NOMO-1 treated with dmso at 0.1 percent for 144 hours (cell line): ENCODE measurements around the gene ST8SIA1.
"Not testable (repeated sequence)": the region's sequence is repeated elsewhere in the genome, so short reads cannot be mapped to it uniquely, and the experiment has no call there.

ENCODE experiments used
- DNase-seq: peaks from one replicate; lab custom pipeline; 2025; ENCODE audit not compliant: unreplicated experiment; lab: John Stamatoyannopoulos, UW

ST8SIA1 gene, protein sequence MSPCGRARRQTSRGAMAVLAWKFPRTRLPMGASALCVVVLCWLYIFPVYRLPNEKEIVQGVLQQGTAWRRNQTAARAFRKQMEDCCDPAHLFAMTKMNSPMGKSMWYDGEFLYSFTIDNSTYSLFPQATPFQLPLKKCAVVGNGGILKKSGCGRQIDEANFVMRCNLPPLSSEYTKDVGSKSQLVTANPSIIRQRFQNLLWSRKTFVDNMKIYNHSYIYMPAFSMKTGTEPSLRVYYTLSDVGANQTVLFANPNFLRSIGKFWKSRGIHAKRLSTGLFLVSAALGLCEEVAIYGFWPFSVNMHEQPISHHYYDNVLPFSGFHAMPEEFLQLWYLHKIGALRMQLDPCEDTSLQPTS

DNA sequence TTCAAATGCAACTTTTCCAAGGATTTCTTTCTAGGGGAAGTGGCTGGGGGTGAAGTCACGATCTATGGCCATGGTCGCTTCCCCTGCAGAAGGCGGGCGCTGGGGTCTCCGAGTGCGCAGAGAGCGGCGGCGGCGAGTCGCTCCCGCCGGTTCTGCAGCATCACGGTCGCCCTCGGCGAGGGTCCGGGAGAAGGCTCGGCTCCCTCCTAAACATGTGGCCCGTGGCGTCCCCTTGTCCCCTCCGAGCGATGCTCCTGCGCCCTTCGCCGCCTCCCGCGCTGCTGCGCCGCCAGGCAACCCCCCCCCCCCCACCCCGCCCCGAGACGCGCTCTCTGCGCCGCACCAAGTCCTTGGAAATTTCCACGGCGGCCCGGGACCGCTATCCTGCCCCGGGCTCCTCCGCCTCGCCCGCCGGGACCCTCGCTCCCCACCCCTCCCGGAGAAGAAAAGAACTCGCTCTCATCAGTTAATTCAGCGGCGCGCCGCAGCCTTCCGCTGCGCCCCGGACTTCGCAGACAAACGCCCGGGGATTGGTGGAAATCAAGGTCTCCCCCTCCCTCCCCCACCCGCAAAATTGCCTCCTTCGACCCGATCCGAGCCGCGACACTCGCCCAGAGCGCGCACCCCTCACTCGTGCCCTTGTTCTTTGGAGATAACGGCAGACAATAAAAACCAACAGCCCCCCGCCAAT is at the start of gene ST8SIA1:
Gene ST8SIA1 (minus strand): TSS at position 298 of the 691 bp plus-strand sequence. CDS start 475 bp downstream, outside the sequence.
- no peak for DNase-seq

- DNase-seq = no peak
Observed at GRCh38 chr12:22380031-22380430, 45.5 kb upstream of the ST8SIA1 start.

DNA sequence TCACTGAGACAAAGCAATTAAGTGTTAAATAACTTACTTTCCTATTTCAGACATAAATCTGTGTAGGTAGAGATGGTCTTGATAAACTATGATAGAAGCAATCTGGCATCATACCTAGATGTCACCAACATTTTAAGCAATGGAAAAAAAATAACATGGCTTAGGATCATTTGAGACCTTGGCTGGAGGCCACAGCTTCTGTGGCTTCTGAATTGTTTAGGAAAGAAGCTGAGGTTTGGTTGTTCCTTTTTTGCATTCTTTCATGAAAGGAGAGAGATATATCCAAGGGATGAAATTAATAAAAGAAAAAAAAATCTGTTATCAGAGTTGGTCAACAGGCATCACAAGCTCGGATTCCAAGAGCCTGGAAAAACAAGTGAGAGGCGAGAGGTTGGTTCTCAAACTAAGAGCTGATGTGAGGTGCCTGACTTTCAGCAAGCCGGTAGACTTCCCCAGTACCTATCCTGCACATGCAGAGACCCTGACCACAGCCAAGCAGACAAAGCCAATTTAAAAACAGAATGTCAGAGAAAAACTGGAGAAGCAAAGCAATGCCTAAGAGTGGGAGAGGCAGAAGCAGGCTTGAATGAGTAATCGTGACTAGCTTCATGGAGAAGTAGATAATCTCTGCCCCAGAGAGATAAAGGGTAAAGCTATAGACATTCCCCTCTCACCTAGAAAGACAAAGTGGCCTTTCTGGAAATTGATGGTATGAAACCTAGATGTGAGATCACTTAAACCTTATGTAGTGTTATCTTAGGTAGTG is 43.4 kb upstream of the ST8SIA1 start:
- DNase-seq = no peak

DNA sequence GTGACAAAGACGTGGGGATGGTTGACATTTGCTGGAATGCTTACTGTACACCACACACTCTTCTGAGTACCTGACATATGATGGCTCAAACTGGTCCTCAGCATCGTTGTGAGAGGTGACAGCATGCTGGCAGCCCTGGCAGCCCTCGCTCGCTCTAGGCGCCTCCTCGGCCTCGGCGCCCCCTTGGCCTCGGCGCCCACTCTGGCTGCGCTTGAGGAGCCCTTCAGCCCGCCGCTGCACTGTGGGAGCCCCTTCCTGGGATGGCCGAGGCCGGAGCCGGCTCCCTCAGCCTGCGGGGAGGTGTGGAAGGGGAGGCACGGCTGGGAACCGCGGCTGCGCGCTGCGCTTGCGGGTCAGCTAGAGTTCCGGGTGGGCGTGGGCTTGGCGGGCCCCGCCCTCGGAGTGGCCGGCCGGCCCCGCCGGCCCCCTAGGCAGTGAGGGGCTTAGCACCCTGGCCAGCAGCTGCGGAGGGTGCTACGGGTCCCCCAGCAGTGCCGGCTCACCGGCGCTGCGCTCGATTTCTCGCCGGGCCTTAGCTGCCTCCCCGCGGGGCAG is 42.2 kb upstream of the ST8SIA1 start:
- DNase-seq = not testable (repeated sequence)

GRCh38 chr12:22374508-22374907 is 40.0 kb upstream of the ST8SIA1 start:
- peak; percentile 56 for DNase-seq

- DNase-seq = no peak
Observed at GRCh38 chr12:22372277-22372837, 37.9 kb upstream of the ST8SIA1 start.

DNA sequence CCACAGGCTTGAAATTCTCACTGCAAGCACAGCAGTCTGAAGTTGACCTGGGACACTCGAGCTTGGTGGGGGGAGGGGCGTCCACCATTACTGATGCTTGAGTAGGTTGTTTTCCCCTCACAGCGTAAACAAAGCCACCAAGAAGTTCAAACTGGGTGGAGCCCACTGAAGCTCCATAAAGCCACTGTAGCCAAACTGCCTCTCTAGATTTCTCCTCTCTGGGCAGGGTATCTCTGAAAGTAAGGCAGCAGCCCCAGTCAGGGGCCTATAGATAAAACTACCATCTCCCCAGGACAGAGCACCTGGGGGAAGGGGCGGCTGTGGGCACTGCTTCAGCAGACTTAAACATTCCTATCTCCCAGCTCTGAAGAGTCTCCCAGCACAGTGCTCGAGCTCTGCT is 31.7 kb upstream of the ST8SIA1 start:
- no peak for DNase-seq

DNA sequence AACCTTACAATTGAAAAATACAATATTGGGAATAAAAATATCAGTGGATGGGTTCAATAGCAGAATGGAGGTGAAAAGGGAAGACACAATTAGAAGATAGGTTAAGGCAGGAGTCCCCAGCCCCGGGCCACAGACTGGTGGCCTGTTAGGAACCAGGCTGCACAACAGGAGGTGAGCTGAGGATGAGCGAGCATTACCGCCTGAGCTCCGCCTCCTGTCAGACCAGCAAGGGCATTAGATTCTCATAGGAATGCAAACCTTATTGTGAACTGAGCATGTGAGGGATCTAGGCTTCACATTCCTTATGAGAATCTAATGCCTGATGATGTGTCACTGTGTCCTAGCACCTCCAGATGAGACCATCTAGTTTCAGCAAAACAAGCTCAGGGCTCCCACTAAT is 27.3 kb upstream of the ST8SIA1 start:
- no peak for DNase-seq

- DNase-seq = peak; percentile 41
Observed at GRCh38 chr12:22360774-22361173, 26.3 kb upstream of the ST8SIA1 start.

DNA sequence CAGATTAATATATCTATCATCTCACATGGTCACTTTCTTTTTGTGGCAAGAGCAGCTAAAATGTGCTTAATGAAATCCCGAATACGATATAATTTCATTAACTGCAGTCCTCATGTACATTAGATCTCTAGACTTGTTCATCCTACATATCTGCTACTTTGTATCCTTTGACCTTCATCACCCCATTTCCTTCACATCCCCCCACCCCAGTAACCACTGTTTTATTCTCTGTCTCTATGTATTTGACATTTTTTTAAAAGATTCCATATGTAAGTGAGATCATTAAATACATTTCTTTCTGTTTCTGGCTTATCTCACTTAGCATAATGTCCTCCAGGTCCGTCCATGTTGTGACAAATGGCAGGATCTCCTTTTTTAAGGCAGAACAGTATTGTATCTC is 23.0 kb upstream of the ST8SIA1 start:
- no peak for DNase-seq

GRCh38 chr12:22356231-22356630 is 21.7 kb upstream of the ST8SIA1 start:
- no peak for DNase-seq

- no peak for DNase-seq
Observed at GRCh38 chr12:22355011-22355580, 20.6 kb upstream of the ST8SIA1 start.

GRCh38 chr12:22353615-22354325 is 19.3 kb upstream of the ST8SIA1 start:
- no peak for DNase-seq

- no peak for DNase-seq
Observed at GRCh38 chr12:22350886-22351285, 16.4 kb upstream of the ST8SIA1 start.

GRCh38 chr12:22348208-22348607 is 13.7 kb upstream of the ST8SIA1 start:
- DNase-seq = no peak

- peak; percentile 82 for DNase-seq
Observed at GRCh38 chr12:22340143-22340542, 5.6 kb upstream of the ST8SIA1 start.

DNA sequence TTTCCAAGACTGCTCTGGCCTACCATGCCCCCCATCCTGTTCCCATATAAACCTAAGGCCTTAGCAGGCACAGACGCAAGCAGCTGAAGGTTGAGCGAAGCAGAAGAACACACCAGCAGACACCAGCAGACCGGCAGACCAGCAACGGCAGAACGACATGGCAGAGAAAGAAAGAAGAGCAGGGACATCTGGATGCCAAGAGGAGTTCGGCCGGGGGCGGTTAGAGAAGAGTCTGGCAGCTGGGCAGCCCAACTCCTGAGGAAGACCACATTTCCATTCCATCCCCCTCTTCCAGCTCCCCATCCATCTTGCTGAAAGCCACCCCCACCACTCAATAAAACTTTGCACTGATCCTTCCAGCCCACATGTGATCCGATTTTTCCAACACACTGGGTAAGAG is 5.2 kb upstream of the ST8SIA1 start:
- no peak for DNase-seq

DNA sequence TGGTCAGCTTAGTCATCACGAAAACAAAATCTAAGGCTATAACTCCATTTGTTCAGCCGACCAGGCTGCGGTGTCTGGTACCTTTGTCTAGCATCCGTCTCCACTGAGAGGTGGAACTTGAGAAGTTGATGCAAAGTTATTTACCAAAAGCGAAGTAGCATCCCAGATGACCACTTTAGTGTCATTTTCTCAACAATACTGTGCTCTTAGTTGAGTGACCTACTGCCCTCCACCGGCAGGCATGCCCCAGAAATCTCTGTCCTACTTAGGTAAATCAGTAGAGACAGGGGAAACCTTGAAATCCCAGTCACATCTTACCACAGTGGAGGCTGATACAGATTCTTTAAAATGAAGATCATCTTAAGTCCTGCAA is 1.3 kb upstream of the ST8SIA1 start:
- DNase-seq = no peak

- no peak for DNase-seq
Observed at GRCh38 chr12:22333713-22334409, 646 bp downstream of the ST8SIA1 start.
